Fibroblast of lung (primary cell): ENCODE data around the gene IGFL1. TPM values are rescaled to one million over a fixed set of nuclear protein-coding genes. Genes with fewer than 3 reads are reported as not detected.
A peak's percentile ranks its signal among the peaks of the same experiment; 100 is the strongest.

Source experiments
- DNase-seq, 2 donors: peaks; one replicate each; pipeline versions ENCODE4 v3.0.0 to v3.0.0-alpha.2; 2010; ENCODE audit warnings: low read depth in 2 of 2
- H2AFZ ChIP-seq: 2 replicates; pipeline ENCODE4 v1.5.1; 2012; ENCODE audit warnings: low read length, control low read depth, inconsistent platforms
- H3K27ac ChIP-seq: 2 replicates; pipeline ENCODE4 v1.5.1; 2011; ENCODE audit warnings: low read length, control low read depth; ENCODE audit not compliant: insufficient read depth
- H3K27me3 ChIP-seq: 2 replicates; pipeline ENCODE4 v1.5.1; 2011; ENCODE audit warnings: mild to moderate bottlenecking, low read length; ENCODE audit not compliant: control insufficient read depth, insufficient read depth
- H3K36me3 ChIP-seq: 2 replicates; pipeline ENCODE4 v1.5.1; 2011; ENCODE audit warnings: low read length; ENCODE audit not compliant: control insufficient read depth, insufficient read depth
- H3K4me1 ChIP-seq: 2 replicates; pipeline ENCODE4 v1.5.1; 2011; ENCODE audit warnings: low read length; ENCODE audit not compliant: control insufficient read depth, insufficient read depth; ENCODE audit errors: extremely low read depth
- H3K4me2 ChIP-seq: 2 replicates; pipeline ENCODE4 v1.5.1; 2011; ENCODE audit warnings: low read length, control low read depth; ENCODE audit not compliant: insufficient read depth; ENCODE audit errors: extremely low read depth
- H3K4me3 ChIP-seq, 4 experiments: fragments of 200-600 bp in 1 of 4; sonication (generic) in 1 of 4; replicated peaks in 1 of 4; 2 replicates each; pipeline ENCODE4 v1.5.1; 2011 to 2016; ENCODE audit warnings: low read length in 4 of 4, low read depth in 3 of 4, mild to moderate bottlenecking in 3 of 4, control low read depth in 2 of 4, inconsistent platforms in 1 of 4, mixed read lengths in 1 of 4; ENCODE audit not compliant: insufficient read depth in 1 of 4; ENCODE audit errors: control extremely low read depth in 1 of 4
- H3K79me2 ChIP-seq: 2 replicates; pipeline ENCODE4 v1.5.1; 2012; ENCODE audit warnings: mild to moderate bottlenecking, low read length, inconsistent platforms; ENCODE audit not compliant: control insufficient read depth, insufficient read depth
- H3K9ac ChIP-seq: 2 replicates; pipeline ENCODE4 v1.5.1; 2011; ENCODE audit warnings: mild to moderate bottlenecking, low read length, control low read depth; ENCODE audit not compliant: insufficient read depth
- H3K9me3 ChIP-seq: 2 replicates; pipeline ENCODE4 v1.5.1; 2012; ENCODE audit warnings: low read depth, low read length; ENCODE audit not compliant: control insufficient read depth, insufficient read depth
- H4K20me1 ChIP-seq: 2 replicates; pipeline ENCODE4 v1.5.1; 2011; ENCODE audit warnings: low read length; ENCODE audit not compliant: control insufficient read depth, insufficient read depth; ENCODE audit errors: extremely low read depth
- EZH2 ChIP-seq: IDR thresholded peaks from 2 replicates; pipeline ENCODE4 v1.5.1; 2012; ENCODE audit warnings: low read length, control low read depth, mild to moderate bottlenecking; ENCODE audit errors: missing control alignments
- polyA plus RNA-seq, 2 donors: library from polyadenylated mRNA; depleted of rRNA in 1 of 2; stranded (reverse) in 1 of 2; unstranded in 1 of 2; fragments of >200 nt; gene quantifications; 2 replicates each; pipeline ENCODE4 v1.2.1, GENCODE V29; 2011 to 2012; ENCODE audit warnings: missing spikeins in 1 of 2
- total RNA-seq: library from RNA; depleted of rRNA; stranded (reverse); fragments of >200 nt; gene quantifications from 2 replicates; pipeline ENCODE4 v1.2.1, GENCODE V29; 2014
- TF ChIP-seq, protein P1 (sequence below), 2 donors: IDR thresholded peaks in 1 of 2; conservative IDR thresholded peaks in 1 of 2; 1 replicate in 1 of 2; 2 replicates in 1 of 2; pipeline ENCODE4 v1.5.1; 2011 to 2012; ENCODE audit warnings: low read length in 2 of 2, control low read depth in 1 of 2, inconsistent platforms in 1 of 2, low read depth in 1 of 2, mild to moderate bottlenecking in 1 of 2

Gene IGFL1
- total and polyA plus RNA-seq, 2 donors (not counting 1 experiment from before 2014, with no cell fraction given): not detected

- Histone ChIP-seq H3K4me1 (no peaks in the 10 kb centered on the region), H3K9ac (no peak overlapping the region), H2AFZ (no peak overlapping the region), H3K36me3 (no peaks in the 10 kb centered on the region), H3K27ac (no peak overlapping the region), H3K4me2 (no peak overlapping the region), H3K4me3 (no peak overlapping the region), H3K27me3 (no peaks in the 10 kb centered on the region), H4K20me1 (no peaks in the 10 kb centered on the region), H3K79me2 (no peaks in the 10 kb centered on the region), H3K9me3 (no peaks in the 10 kb centered on the region)
- TF ChIP-seq, protein P1, sequence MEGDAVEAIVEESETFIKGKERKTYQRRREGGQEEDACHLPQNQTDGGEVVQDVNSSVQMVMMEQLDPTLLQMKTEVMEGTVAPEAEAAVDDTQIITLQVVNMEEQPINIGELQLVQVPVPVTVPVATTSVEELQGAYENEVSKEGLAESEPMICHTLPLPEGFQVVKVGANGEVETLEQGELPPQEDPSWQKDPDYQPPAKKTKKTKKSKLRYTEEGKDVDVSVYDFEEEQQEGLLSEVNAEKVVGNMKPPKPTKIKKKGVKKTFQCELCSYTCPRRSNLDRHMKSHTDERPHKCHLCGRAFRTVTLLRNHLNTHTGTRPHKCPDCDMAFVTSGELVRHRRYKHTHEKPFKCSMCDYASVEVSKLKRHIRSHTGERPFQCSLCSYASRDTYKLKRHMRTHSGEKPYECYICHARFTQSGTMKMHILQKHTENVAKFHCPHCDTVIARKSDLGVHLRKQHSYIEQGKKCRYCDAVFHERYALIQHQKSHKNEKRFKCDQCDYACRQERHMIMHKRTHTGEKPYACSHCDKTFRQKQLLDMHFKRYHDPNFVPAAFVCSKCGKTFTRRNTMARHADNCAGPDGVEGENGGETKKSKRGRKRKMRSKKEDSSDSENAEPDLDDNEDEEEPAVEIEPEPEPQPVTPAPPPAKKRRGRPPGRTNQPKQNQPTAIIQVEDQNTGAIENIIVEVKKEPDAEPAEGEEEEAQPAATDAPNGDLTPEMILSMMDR (conservative IDR thresholded peaks at IDR 0.05 in 1 of 2, IDR thresholded peaks at IDR 0.05 in 1 of 2; ENCODE audit: low read depth in 1 of 2, low read length in 2 of 2): no peak
- TF ChIP-seq EZH2: no peak
- DNase-seq: no peak
These were observed 4.8 kb upstream of the IGFL1 start for GRCh38 chr19:46224773-46225172.

DNA sequence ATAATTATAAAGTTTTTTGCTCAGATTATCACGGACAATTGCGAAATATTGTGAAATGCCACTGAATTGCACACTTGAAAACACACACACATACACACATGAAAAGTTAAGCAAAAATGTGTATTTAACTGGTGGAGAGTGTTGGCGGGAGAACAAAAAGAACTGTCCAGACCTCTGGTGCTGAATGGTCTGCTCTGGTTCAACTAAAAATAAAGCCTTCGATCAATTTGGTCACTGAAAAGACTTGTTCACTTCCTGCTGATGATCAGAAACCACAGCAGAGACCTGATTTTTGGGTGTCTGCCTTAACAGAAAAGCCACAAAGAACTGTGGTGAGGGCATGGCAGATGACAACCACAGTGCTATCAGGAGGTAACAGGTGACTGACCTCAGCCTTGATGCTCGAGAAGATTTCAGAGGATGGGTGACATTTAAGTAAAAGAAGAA lies 4.0 kb upstream of the IGFL1 start:
- Histone ChIP-seq H3K4me2 (no peak overlapping the region), H3K27me3 (no peaks in the 10 kb centered on the region), H3K79me2 (no peaks in the 10 kb centered on the region), H3K4me1 (no peaks in the 10 kb centered on the region), H3K36me3 (no peaks in the 10 kb centered on the region), H2AFZ (no peak overlapping the region), H3K4me3 (no peak overlapping the region), H3K9ac (no peak overlapping the region), H4K20me1 (no peaks in the 10 kb centered on the region), H3K9me3 (no peaks in the 10 kb centered on the region), H3K27ac (no peak overlapping the region)
- peak; percentile 27 to 31 for DNase-seq
- TF ChIP-seq, protein P1 (conservative IDR thresholded peaks at IDR 0.05 in 1 of 2, IDR thresholded peaks at IDR 0.05 in 1 of 2; ENCODE audit: low read depth in 1 of 2, low read length in 2 of 2): no peak
- TF ChIP-seq EZH2: no peak

GRCh38 chr19:46226438-46226973 lies 3.0 kb upstream of the IGFL1 start:
- Histone ChIP-seq H3K27ac (no peak overlapping the region), H3K27me3 (no peaks in the 10 kb centered on the region), H3K4me1 (no peaks in the 10 kb centered on the region), H3K36me3 (no peaks in the 10 kb centered on the region), H3K4me2 (no peak overlapping the region), H4K20me1 (no peaks in the 10 kb centered on the region), H3K79me2 (no peaks in the 10 kb centered on the region), H2AFZ (no peak overlapping the region), H3K9me3 (no peaks in the 10 kb centered on the region), H3K4me3 (no peak overlapping the region), H3K9ac (no peak overlapping the region)
- no peak for DNase-seq
- no peak for TF ChIP-seq EZH2
- TF ChIP-seq, protein P1 (conservative IDR thresholded peaks at IDR 0.05 in 1 of 2, IDR thresholded peaks at IDR 0.05 in 1 of 2; ENCODE audit: low read depth in 1 of 2, low read length in 2 of 2): no peak
